GM11168 (cell line): Measurements from ENCODE around the gene RNPS1.
"Not testable (repeated sequence)": the region's sequence is repeated elsewhere in the genome, so short reads cannot be mapped to it uniquely, and the experiment has no call there.

Experiments
- in situ Hi-C: fragments of 300-500 bp; cut with MboI; formaldehyde crosslinking; loops from one replicate; pipeline ENCODE4 v1.12.0; 2022; ENCODE audit warnings: low sequenced_read_pairs; ENCODE audit not compliant: unreplicated experiment

RNPS1 gene

DNA sequence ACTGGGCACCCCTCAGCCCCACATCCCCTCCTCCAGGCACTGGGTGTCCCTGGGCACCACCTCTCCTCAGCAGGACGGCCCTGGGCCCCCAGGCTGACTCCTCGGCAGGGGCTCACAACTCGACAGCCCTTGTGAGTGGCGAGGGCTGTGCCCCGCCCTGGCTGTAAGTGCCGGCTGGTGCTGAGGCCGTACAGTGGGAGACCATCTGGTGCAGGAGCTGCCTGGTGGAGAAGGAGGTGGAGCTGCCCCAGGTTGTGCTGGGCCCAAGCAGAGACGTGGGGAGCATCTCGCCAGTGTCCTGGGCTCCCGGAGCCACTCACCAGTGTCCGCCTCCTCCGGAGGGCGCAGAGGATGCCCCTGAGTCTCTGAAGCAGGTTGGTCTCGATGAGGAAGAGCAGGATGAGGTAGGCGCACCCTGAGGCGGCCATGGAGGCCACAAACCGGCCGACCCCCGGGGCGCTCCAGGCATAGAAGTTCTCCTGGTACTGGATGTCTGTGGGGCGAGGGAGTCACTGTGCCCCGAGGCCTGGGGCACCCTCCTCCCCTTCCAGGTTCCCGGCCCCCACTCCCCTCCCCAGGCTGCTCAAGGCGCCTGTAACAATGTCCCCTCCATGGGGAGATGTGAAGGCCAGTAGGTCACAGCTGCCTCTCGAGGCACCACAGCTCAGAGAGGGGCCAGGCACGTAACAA, 15.1 kb upstream of the RNPS1 start:
- in situ Hi-C loops, result no loop called here

DNA sequence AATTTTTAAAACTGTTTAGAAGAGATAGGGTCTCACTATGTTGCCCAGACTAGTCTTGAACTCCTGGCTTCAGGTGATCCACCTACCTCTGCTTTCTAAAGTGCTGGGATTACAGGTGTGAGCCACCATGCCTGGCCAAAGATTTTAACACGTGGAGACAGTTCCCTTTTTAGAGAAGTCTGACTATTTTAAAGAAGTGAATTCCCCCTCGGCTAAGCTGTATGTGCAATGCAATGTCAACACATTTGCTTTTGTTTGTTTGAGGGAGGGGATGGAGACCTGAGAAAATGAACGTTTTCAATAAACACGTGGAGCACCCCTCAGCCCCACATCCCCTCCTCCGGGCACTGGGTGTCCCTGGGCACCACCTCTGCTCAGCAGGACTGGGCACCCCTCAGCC, 14.3 kb upstream of the RNPS1 start:
- in situ Hi-C loops, result no loop called here

DNA sequence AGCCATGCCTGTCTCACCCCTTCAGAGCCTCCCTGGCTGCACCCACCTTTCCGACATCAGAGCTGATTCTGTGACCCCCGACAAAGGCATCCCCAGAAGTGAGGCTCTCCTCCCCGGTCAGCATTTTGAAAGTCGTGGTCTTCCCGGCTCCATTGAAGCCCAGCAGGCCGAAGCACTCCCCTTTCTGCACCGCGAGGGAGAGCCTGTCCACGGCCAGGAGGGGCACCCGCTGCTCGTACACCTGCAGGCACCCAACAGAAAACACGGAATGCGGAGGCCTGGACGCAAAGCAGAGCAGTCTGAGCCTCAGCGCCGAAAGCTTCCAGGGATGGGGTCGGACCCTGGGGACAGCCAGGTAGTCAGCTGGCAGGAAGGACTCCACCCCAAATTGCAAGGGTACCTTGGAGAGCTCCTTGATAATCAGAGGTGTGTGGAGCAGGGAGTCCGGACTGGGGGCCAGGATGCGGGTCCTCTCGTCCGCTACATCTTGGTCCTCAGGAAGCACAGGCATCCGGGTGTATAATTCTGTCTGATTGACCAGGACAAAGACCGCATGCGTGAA, 13.1 kb upstream of the RNPS1 start:
- in situ Hi-C loops, result no loop called here

DNA sequence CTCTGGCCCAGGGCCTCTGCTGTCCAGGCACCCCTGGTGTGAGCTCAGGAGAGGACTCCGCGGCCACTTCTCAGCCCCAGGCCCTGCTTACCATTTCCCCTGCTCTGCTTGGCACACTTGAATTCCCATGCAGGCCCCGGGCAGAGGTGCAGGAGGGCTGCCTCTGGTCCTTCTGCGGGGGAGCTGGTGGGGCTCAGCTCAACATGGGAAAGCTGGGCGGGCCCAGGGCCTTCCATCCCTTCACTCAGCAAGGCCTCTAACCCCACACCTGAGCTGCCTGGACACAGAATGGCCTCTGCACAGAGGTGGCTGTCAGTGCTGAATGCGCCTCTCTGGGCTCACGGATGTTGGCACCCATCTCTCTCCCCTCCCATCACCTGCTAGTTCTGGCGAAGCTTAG, 12.5 kb upstream of the RNPS1 start:
- in situ Hi-C loops, result no loop called here

DNA sequence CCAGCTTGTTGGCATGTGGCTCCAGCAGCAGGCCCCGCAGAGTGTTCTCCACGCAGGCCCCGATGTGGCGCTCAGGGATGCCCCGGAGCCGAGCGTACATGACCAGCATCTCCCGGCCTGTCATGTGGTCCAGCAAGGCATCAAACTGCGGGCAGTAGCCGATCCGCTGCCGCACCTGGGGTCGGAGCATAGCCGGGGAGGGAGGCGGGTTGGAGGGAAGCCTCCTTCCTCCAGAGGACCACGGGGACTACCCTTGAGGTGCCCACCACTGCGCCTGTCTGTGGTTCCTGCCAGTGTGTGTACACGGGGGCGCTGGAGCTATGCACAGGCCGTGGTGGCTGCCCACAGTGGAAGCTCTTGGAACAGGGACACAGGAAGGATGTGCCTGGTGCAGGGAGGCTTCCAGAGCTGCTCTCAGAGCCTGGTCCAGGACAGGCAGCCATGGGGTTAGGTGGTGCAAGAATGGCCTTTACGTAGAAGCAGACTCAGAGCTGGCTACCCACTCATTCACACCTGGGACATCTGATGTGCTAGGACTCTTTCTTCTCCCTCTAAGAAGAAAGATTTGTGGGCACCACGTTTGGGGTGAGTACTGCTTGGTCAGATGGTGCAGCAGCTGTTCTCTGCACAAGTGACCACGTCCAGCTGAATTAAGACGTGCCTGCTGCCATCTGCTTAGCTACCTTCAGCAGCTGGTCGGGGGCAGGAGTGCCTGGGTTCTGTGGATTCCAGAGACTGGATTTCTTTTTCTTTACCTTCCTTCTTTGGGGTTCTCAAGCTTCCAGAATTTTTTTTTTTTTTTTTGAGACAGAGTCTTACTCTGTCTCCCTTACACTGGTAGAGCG, 11.3 kb upstream of the RNPS1 start:
- in situ Hi-C loops, result no loop called here

DNA sequence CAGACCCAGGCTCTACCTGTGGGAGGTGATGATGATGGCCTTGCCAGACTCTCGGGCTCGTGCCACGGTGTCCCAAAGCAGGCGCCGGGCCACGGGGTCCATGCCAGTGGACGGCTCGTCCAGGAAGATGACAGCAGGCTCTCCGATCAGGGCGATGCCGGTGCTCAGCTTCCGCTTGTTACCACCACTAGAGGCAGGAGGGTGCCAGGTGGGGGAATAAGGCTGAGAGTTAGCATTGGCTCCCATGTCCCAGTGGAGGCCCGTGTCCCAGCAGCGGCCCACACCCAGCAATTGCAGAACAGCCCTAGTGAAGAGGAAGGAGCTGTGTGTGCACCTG, 10.3 kb upstream of the RNPS1 start:
- in situ Hi-C loops, result no loop called here

DNA sequence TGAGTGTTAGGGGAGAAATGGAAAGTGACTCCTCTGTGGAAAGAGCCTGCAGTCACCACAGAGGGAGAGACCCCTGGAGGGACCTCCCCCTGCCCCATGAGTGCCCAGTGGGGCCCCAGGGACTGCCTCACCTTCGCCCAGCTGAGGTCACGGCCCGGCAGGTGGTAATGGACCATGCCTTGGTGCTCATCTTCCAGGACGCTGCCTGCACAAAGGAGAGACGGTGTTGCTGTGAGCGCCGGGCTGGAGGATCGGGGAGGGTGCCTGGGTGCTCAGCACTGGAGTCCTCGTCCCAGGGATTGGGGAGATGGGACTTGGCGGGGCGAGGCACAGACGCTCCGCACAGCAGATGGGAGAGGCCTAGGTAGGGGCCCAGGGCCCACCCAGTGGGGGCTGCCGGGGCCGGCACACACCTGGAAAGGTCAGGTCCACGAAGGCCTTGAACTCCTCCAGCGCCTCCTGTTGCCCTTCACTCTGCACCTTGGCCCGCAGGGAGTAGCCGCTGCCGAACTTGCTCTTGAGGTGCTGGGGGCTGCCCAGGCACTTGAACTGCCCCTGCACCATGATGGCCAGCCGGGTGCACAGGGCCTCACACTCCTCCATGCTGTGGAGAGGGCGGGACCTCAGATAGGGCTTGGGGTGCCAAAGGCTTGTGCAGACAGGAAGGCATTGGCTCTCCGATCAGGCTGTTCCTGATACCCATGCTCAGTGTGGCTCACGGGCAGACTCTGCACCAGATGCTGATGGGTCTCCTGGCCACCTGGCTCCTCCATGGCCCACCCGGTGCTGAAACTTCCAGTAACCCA, 9.7 kb upstream of the RNPS1 start:
- in situ Hi-C loops, result no loop called here

DNA sequence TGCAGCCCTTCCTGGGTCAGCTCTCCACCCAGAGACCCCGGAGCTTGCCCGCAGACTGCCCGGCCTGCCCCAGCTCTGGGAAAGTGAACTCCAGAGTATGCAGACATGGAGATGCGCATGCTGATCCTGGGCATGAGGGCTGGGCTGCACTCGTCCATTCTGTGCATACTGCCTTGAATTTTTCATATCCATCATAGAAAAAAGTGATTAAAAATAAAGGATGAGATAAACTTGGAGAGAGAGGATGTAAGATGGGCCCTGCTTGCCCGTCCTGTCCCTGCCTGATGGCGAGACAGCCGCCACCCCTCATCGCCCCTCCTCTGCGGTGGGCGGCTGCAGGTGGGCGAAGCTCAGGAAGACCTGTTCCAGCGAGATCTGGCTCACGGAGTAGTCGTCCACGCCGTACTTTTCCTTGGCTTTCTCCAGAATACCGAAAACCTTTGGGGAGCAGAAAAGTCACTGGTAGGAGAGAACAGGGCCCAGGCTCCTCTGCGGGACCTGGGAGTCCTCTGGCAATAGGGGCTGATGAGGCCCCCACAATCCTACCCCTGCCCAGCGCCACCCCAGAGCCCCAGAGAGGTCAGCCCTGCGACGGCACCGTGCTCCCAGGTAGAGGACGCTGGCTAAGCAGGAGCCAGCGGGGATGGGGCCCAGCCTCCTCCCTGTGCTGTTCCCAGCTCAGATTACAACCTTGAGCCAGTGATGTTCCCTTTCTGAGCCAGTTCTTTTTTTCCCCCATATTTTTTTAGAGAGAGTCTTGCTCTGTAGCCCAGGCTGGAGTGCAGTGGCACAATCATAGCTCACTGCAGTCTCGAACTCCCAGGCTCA, 8.7 kb upstream of the RNPS1 start:
- in situ Hi-C loops, result no loop called here

DNA sequence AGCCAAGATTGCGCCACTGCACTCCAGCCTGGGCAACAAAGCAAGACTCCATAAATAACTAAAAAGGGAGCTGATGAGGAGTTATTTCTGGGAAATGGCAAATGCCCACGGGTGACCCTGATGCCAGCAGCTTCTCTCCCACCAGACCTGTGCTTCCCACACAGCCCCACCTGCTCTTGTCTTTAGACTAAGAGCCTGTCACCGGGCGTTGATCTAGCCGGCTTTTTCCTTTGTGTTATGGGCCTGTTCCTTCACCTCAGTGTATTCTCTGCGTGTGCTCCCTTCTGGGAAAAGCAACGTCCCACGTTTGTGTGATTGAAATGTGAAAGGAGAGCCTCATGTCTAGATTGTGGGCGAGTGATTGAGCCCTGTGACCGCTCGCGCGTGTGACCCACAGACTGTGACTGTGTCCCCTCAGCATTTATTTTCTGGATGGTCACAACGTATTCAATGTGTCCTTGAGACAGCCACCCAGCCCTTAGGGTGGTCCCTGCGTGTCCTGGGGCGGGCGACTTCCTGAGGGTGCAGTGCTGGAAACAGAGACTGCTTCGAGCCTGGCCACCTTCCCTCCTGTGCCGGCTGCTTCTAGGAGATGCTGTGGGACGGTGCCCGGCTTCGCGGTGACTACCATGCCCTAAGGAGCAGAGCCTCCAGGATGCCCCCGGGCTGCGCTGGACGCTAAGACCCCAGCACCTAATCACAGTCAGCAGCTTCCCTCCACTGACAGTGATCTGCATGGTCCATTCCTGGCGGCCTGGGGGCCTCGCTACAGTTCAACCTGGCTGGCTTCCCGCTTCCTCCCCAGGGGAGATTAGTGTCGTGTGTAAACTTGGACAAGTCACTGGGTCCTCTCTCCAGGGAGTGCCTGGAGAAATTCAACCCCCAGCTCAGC, 7.8 kb upstream of the RNPS1 start:
- in situ Hi-C loops, result no loop called here

DNA sequence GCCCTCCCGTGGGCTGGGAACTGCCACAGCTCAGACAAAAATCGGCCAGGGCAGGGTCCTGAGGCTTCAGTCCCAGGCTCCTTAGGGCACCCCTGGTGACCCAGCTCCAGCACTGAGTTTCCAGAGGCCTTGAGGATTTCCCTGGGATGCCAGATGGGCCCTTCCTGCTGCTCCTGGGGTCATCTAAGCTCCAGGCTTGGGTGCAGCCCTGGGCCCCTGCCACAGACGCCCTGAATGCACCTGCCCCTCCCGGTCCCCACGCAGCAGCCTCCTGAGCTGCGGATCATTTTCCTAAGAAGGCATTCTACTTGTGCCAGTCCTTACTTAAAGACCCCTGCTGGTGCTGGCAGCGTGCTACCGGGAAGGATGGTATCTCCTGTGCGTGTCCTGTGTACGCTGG, 6.0 kb upstream of the RNPS1 start:
- in situ Hi-C loops, result no loop called here

DNA sequence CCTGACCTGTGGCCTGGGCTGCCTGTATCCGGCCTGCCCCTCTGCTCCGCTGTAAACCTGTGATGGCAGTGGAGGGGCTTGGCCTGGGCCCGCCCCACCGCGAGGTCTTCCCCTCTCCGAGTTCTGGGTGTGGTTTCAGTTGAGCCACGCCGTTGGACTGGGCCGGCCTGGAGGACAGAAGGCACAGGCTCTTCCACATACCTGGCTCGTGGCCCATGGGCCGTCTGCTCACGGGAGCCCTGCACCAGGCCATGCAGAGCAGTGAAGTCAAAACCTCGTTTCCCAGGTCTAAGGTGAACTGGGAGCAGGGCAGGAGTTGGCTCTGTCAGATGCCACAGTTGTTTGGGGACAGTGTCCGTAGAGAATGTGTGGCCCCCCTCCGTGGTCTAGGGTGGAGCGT, 5.6 kb upstream of the RNPS1 start:
- in situ Hi-C loops, result no loop called here

DNA sequence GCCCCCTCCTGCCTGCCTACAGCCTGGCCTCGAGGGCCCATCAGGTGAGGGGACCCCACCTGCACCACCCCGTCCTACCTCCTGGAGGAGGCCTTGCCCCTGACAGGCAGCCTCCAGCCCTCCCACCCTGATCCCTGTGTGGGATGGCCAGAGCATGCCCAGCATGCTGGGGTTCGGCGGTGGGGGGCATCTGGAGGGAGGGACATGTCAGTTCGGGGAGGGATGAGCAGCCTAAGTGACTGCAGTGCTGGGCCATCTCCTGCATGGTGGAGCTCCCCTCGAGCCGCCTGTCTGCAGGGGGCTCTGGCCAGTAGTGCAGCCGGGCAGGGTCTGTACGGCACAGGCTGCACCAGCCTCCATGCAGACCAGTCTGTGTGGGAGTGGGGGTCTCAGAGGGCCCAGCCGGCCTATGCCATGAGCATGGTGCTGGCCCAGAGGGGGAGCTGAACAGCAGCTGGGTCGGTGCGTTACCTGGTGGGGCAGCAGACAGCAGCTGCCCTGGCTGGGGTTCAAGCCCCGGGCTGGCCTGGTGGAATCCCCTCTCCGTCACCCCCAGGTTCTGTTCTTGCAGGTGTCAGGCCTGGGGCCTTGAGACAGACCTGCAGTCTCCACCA, 4.0 kb upstream of the RNPS1 start:
- in situ Hi-C loops, result no loop called here

DNA sequence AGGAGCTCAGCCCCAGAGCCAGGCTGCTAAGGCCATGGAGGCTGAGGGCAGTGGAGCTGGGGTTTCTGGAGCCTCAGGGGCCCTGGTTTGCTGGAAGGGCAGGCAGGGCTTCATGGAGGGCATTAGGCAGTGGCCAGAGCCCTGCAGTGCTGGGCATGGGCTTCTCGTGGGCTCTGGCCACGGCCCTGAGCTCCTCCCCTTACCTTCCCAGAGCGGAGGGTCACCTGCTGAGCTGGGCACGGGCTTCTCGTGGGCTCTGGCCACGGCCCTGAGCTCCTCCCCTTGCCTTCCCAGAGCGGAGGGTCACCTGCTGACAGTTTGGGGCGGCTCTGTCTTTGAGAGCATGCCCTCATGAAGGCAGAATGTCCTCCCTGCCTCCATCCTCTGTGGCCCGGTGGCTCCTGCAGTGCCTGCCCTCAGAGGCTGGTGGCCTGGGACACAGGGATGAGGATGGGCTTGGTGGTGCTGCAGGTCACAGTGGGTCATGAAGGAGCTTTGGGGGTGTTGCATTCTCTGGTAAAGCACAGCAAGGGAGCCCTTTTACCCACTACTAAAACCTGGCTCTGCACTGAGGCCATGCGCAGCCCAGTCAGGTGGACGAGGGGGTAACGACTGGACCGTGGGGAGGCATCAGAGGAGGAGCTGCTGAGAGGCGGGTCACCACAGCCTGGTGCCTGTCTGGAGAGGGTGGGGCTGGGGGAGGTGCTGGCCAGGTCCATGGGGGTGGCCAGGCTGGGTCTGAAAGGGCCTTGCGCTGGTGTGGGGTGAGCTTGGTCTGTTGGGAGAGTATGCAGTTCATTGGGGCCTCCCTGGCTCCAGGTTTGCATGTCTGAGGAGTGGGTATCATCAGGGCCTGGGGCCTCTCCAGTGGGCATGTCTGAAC, 2.9 kb upstream of the RNPS1 start:
- in situ Hi-C loops, result no loop called here

DNA sequence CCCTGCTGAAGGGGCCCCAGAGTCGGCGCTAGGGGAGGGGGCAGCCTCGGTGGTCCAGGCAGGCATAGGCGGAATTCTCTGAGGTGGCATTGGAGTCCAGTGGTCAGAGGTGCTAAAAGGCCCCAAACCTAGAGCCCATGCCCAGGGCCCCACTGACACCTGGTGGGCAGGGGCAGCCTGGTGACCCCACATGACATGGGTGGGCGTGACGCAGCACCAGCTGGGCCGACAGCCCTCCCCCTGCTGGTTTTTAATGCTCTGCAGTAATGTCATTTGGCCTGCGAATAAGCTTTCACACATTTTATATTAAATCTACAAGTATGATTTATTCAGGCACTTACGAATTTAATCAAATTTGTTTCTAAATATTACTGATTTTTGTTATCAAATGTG, 2.1 kb upstream of the RNPS1 start:
- in situ Hi-C loops, result no loop called here

DNA sequence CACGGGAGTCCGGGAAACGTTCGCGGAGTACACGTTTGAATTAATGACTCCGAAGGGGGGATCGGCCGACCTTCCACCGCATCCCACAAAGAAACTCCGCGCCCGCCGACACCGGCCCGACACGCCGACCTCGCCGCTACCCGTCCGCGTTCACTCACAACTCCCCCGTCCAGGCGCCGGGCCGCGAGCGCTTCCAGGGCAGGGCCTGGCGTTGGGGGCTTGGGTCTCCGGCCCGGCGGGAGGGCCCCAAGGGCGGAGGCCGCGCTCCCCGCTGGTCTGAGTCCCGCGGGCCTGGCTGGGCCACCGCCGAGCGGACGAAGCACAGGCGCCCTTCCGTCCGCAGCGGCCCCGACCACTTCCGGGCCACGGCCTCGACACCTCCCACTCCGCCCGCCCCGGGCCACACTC, 417 bp downstream of the RNPS1 start:
- in situ Hi-C loops, result not testable (repeated sequence)

DNA sequence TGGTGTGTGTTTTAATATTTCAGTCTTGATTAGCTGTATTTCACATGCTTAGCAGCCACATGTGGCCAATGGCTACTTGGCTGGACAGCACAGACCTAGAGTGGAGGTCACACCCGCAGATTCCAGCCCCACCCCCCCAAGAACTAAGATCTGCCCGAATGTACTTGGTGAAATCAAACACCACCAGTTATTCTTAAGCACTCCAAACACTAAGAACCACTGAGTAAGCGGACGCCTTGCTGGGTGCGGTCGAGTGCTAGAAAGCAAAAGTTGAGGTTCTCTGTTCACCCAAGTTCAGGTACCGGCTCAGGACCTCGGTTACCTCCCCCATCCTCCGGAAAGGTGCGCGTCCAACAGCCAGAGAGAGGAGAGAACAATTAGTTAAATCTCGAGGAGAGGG, 1.0 kb downstream of the RNPS1 start:
- in situ Hi-C loops, result not testable (repeated sequence)

DNA sequence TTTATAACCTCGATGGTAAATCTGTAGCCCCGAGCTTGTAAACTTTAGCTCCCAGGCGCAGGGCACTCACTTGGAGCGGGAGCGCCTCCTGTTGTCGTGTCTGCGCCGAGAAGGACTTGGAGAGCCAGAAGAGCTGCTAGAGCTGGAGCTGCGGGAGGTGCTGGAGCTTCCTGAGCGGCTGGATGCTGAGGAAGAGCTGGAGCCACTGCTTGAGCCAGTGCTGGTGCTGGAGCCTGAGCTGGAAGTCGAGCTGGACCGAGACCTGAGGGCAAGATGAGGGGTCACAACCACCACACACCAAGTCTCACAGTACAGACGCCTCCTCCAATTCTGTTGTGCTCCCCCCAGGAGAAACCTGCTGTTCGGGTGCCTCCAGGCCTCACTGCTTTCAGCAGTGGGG, 4.9 kb downstream of the RNPS1 start:
- in situ Hi-C loops, result not testable (repeated sequence)

DNA sequence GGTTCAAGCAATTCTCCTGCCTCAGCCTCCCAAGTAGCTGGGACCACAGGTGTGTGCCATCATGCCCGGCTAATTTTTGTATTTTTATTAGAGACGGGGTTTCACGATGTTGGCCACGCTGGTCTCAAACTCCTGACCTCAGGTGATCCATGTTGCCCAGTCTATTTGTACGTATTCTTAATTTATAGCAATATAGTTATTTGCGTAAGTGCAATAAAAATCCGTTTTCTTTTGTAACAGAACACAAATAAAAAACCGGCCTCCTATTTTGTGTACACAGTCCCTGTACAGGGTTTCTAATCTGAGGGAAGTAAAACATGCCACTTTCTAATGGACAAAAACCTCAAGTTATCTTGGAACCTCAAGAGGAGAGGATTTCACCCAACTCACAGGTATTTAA, 7.7 kb downstream of the RNPS1 start:
- in situ Hi-C loops, result no loop called here
